NCI-H2081 (cell line): ENCODE measurements around the gene BTN2A1.
"Not testable (repeated sequence)": the region's sequence is repeated elsewhere in the genome, so short reads cannot be mapped to it uniquely, and the experiment has no call there.

Experiments used
- DNase-seq, 2 experiments: peaks; one replicate each; lab custom pipeline; 2025; lab: John Stamatoyannopoulos, UW

The BTN2A1 gene

DNA sequence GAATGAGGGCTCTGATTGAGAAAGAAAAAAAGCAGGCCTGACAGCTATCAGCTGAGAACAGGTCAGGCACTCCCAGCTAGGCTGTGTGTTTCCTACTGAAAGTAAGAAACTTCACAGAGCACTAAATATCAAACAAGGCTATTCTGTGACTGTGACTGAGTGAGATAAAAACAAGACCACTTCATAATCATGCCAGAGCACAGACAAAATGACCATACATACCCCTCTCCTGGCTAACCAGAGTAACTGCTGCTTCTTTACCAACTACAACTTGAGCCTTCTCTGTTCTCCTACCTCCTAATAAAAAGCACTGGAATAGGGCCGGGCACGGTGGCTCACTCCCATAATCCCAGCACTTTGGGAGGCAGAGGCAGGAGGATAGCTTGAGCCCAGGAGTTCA lies 35.5 kb downstream of the BTN2A1 start:
- DNase-seq: no peak

DNA sequence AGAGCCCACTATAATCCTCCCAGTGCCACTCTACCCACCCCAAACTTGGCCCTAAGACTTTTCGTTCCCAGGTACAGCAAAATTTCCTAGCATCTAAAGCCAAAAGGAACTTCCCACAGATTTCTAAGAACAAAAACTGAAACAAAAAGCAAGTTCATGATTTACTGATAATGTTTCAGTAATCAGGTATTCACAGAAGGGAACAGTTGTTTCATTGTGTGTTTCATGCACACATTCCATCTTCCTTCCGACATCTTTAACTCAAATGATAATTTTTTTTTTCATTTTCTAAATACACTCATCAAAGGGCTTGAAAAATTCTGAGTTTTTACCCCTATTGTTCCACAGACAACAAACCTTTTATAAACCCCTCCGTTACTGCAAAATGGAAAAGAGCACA lies 36.4 kb downstream of the BTN2A1 start:
- DNase-seq: no peak

DNA sequence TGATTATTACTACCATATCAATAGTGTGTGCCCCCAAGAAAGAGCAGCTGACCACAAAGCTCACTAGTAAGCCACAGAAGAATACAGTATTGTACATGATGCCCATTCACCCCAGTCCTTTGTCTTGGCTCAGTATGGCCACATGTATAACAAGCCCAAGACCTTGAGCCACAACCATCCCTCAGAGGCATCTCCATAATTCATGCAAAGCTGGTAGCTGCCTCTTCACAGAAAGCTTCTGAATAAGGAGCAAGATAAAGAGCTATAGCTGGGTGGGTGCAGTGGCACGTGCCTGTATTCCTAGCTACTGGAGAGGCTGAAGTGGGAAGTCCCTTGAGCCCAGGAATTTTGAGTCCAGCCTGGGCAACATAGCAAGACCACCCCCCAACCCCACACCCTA lies 37.5 kb downstream of the BTN2A1 start:
- no peak for DNase-seq

DNA sequence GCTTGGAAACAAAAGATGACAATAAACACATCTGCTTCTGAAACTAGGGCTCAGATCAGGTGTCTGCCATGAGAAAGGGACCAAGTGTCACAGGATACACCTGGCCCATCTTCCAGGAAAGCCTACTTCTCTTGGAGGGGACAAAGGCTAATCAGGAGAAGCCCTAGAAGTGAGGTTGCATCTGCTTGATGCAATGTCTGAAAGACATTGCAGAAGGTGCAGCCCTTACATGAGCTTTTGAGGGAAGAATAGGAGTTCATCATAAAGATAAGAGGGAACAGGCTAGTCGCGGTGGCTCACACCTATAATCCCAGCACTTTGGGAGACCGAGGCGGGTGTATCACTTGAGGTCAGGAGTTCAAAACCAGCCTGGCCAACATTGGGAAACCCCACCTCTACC lies 39.9 kb downstream of the BTN2A1 start:
- DNase-seq: no peak

DNA sequence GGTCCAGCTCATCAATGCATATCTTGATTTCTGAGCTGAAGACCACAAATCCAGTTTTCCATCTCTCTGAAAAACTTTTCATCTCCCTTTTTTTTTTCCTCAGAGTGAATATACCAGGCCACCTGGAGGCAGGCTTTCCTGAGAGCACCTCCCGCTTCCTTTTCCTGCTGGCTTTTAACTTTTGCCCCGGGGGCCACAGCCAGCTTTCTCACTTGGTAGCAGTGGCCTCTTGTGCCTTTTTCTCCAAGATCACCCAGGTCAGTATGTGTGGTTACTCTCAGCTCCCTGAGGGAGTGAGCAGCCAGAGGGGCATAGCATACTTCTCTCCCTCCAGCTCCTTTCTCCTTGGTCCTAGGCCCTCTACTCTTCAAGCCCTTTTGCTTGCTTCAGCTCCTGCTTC lies 42.3 kb downstream of the BTN2A1 start, which contains the start of gene BTN1A1:
BTN1A1 (plus strand) TSS at position 202 of the 400 bp plus-strand sequence. CDS start 984 bp downstream, outside the sequence.
- no peak for DNase-seq

DNA sequence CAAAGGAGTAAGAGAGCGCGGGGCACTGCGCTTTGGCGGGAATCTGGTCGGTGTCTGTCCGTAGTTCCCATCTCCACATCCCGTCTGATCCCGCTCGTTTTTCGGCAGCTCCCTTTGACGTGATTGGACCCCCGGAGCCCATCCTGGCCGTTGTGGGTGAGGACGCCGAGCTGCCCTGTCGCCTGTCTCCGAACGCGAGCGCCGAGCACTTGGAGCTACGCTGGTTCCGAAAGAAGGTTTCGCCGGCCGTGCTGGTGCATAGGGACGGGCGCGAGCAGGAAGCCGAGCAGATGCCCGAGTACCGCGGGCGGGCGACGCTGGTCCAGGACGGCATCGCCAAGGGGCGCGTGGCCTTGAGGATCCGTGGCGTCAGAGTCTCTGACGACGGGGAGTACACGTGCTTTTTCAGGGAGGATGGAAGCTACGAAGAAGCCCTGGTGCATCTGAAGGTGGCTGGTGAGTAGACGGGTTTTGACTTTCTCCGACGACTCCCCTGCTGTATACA lies 43.8 kb downstream of the BTN2A1 start:
- no peak for DNase-seq

DNA sequence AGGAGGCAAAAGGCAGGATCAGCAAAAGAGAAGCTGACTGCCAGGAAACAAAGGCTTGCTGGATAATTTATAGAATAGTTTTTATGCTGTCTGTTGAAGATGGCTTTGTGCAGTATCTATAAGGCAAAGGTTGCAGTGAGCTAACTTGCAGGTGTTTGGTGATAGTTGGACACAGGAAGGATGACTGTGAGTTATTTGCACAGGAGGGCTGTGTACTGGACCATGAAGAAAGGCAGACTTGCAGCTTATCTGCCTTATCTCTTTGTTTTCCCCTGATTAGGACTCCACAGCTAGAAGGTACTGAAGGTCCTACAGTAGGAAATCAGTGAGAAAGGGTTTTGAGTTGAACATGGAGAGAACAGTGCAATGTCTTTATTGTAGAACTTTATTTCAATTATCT lies 44.4 kb downstream of the BTN2A1 start:
- DNase-seq: no peak

DNA sequence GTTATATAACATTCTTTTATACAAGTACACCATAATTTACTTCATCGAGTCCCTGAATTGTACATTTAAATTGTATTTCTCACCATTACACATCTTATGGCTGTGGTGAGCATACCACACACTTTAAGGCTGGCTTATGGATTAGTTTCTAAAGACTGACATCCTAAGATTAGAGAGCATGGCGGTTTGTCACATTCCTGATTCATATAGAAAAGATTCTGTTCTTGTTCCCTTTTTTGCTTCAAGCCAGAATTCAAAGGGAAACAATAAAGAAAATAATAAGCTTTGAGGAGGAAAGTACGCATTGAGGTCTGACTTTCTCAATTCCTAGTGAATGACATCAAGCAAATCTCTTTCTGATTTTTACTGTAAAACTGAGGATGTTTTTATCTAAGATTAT lies 44.9 kb downstream of the BTN2A1 start:
- no peak for DNase-seq

DNA sequence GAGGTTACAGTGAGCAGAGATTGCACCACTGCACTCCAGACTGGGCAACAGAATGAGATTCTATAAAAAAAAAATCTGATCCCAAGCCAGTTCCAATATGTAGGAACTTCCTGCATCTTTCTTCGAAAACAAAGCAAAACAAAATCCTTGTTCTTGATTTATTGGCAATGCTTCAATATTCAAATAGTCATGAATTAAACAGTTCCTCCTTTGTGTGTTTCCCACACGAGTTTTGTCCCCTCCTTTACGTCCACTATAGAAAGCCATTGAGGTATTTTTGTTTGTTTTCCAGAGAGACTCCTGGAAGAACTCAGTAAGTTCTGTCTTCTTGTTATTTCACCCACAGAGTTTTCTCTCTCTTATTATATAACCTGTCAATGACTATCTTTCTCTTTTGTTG lies 49.9 kb downstream of the BTN2A1 start:
- DNase-seq: no peak

DNA sequence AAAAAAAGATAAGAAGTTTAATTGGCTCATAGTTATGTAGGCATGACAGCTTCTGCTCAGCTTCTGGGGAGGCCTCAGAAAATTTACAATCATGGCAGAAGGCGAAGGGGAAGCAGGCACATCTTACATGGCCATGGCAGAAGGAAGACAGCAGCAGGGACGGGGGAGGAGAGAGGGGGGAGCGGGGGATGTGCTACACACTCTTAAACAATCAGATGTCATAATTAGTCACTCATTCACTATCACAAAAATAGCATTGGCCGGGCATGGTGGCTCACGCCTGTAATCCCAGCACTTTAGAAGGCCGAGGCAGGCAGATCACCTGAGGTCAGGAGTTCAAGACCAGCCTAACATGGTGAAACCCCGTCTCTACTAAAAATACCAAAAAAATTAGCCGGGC lies 53.3 kb downstream of the BTN2A1 start:
- not testable (repeated sequence) for DNase-seq

DNA sequence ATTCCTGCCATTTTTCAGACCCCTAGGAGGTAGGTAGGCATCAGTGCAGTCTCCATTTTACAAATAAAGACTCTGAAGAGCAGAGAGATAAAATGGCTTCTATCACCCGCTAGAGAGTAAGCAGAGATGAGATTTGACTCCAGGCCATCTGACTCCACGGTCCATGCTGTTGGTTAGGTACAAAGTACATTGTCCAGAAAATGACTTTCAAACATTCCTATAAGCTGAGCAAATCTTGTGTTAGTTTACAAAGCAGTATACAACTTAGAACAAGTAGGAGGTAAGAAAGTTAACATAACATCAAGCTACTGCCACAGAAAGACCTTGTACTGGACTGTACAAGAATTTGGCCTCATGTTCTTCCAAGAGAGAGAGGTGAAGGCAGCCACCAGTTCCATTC lies 57.2 kb downstream of the BTN2A1 start:
- DNase-seq: no peak

DNA sequence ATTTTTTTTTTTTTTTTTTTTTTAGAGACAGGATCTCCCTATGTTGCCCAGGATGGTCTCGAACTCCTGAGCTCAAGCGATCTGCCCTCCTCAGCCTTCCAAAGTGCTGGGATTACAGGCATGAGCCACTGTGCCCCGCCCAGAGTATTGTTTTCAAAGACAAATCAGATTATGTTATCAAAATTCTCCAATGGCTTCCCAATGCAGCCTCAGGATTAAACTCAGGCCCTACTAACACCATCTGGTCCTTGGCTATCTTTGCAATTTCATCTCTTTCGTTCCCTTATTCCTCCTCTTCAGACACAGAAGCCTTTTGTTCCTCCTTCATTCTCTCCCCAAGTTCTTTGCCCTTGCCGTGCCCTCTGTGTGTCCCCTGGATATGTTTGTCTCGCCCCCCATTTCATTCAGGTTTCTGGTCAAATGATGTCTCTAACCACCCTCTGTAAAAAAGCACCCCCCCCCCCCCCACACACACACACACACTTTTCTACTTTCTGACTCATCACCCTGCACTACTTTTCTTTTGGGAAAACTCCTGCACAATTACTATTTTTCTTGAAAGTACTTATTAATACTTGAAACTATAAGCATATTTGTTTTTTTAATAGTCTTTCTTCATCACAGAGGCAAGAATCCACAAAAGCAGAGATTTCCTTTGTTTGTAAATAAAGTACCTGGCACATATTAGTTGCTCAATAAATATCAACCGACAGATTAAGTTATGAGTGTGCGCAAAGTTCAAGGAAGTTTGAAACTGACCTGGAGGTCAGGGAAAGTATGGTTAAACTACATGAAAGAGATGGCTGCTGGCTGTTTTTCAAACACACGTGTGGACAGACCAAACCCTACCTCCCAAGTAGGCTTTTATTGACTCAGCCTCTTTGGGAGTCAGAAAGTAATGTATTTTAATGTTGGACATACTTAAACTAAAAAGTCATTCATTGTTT lies 59.0 kb downstream of the BTN2A1 start:
- no peak for DNase-seq
